ENCODE results near the gene ZNF512.

DNA sequence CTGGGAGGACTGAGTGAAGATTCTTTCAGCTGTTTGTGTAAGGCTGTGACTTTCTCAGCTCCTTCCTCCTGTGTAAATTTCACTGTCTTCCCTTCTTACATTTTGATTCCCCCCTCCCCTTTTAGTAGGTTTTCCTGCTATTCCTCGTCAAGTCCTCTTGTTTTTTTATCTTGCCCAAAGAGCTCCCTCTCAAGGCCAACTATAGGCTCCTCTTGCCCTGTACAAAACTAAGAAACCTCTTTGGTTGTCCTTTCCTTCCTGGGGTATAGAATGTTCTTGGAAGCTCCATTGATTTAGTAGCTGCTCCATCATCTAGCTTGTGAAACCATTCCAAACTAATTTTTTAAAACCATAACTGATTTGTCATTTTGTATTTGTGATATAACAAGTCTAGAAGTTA lies 38.7 kb downstream of the ZNF512 start:
- TF ChIP-seq, protein P1, sequence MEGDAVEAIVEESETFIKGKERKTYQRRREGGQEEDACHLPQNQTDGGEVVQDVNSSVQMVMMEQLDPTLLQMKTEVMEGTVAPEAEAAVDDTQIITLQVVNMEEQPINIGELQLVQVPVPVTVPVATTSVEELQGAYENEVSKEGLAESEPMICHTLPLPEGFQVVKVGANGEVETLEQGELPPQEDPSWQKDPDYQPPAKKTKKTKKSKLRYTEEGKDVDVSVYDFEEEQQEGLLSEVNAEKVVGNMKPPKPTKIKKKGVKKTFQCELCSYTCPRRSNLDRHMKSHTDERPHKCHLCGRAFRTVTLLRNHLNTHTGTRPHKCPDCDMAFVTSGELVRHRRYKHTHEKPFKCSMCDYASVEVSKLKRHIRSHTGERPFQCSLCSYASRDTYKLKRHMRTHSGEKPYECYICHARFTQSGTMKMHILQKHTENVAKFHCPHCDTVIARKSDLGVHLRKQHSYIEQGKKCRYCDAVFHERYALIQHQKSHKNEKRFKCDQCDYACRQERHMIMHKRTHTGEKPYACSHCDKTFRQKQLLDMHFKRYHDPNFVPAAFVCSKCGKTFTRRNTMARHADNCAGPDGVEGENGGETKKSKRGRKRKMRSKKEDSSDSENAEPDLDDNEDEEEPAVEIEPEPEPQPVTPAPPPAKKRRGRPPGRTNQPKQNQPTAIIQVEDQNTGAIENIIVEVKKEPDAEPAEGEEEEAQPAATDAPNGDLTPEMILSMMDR (IDR thresholded peaks at IDR 0.05) = no peak
- TF ChIP-seq POLR2A (IDR thresholded peaks at IDR 0.05) (no peak), POLR2AphosphoS5 (IDR thresholded peaks at IDR 0.05) (no peak), EP300 (IDR thresholded peaks at IDR 0.05; ENCODE audit: low read depth) (no peak)
